ENCODE results near the gene PSMD1.
A peak's percentile ranks its signal among the peaks of the same experiment; 100 is the strongest.

PSMD1 gene

DNA sequence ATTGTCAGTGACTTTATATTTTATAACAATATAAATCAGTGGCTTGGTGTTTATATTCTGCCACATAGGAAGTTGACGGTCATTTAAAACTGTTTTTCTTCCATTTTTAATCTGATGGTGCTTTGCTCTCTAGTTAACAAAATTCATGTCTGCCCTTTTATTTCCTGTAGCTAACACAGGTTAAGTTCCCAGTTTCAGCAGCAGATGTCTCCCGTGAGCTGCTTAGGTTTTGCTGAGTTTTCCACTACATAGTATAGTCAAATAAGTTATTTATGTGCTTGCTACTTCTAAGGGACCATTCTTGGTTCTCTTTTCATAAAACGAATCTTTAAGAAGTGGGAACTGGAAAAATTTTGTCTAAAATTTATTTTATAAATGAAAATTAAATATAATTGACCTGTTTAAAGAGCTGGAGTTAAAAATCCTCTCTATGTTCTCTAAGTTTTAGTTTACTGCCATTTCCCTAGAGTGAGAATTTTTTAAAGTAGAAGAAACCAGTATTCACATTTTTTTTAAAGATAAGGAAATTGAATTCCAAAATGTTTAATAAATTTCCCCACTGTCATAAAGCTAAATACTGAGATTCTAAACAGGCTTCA, 47.5 kb downstream of the PSMD1 start:
- Histone ChIP-seq H3K27me3 (ENCODE audit: insufficient read depth, low read depth) (no peaks in the 10 kb centered on the region), H3K9ac (no peak overlapping the region), H2AFZ (ENCODE audit: low read depth) (no peak overlapping the region), H3K4me3 (IDR thresholded peaks at IDR 0.05; ENCODE audit: insufficient read depth, low read depth, low read length) (no peak overlapping the region), H3K4me2 (no peak overlapping the region), H3K4me1 (ENCODE audit: low read depth, poor library complexity, severe bottlenecking) (peaks cover 24% of the 10 kb centered on the region), H3K79me2 (ENCODE audit: insufficient read depth, low read depth) (peaks cover 15% of the 10 kb centered on the region; the same call in 1 of the 2 replicates), H3K36me3 (ENCODE audit: insufficient read depth) (no peaks in the 10 kb centered on the region), H4K20me1 (ENCODE audit: insufficient read depth) (no peaks in the 10 kb centered on the region; the same call in 1 of the 2 replicates), H3K27ac (peak overlapping the region; percentile 12; the same call in 1 of the 2 replicates)
- TF ChIP-seq, protein P1, sequence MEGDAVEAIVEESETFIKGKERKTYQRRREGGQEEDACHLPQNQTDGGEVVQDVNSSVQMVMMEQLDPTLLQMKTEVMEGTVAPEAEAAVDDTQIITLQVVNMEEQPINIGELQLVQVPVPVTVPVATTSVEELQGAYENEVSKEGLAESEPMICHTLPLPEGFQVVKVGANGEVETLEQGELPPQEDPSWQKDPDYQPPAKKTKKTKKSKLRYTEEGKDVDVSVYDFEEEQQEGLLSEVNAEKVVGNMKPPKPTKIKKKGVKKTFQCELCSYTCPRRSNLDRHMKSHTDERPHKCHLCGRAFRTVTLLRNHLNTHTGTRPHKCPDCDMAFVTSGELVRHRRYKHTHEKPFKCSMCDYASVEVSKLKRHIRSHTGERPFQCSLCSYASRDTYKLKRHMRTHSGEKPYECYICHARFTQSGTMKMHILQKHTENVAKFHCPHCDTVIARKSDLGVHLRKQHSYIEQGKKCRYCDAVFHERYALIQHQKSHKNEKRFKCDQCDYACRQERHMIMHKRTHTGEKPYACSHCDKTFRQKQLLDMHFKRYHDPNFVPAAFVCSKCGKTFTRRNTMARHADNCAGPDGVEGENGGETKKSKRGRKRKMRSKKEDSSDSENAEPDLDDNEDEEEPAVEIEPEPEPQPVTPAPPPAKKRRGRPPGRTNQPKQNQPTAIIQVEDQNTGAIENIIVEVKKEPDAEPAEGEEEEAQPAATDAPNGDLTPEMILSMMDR (conservative IDR thresholded peaks at IDR 0.05; ENCODE audit: low read depth, low read length) = peak; percentile 71

DNA sequence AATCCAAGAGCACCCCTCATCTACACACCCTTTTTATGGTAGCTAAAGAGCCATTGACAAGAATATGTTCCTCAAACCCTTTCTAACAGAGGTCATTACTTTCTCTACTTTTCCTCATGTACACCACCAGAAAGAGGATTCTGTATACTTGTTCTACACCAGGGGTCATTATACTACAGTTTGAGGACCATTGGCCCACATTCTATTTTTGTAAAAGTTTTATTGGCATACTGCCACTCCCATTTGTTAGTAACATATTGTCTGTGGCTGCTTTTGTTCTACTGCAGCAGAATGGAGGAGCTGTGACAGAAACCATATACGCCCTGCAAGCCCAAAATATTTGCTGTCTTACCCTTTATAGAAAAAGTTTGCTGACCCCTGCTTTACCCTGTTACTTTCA, 53.9 kb downstream of the PSMD1 start:
- H4K20me1 ChIP-seq (ENCODE audit: insufficient read depth) = no peaks in the 10 kb centered on the region
- no peaks in the 10 kb centered on the region for H3K27me3 ChIP-seq (ENCODE audit: insufficient read depth, low read depth)
- no peak overlapping the region for H3K4me2 ChIP-seq
- no peak overlapping the region for H2AFZ ChIP-seq (ENCODE audit: low read depth)
- H3K4me1 ChIP-seq (ENCODE audit: low read depth, poor library complexity, severe bottlenecking) = peaks cover 22% of the 10 kb centered on the region
- H3K27ac ChIP-seq = no peak overlapping the region
- H3K4me3 ChIP-seq (IDR thresholded peaks at IDR 0.05; ENCODE audit: insufficient read depth, low read depth, low read length) = no peak overlapping the region
- TF ChIP-seq, protein P1 (conservative IDR thresholded peaks at IDR 0.05; ENCODE audit: low read depth, low read length) = no peak
- no peak overlapping the region for H3K9ac ChIP-seq
- no peaks in the 10 kb centered on the region for H3K36me3 ChIP-seq (ENCODE audit: insufficient read depth)
- H3K79me2 ChIP-seq (ENCODE audit: insufficient read depth, low read depth) = peaks cover 5% of the 10 kb centered on the region; the same call in 1 of the 2 replicates

DNA sequence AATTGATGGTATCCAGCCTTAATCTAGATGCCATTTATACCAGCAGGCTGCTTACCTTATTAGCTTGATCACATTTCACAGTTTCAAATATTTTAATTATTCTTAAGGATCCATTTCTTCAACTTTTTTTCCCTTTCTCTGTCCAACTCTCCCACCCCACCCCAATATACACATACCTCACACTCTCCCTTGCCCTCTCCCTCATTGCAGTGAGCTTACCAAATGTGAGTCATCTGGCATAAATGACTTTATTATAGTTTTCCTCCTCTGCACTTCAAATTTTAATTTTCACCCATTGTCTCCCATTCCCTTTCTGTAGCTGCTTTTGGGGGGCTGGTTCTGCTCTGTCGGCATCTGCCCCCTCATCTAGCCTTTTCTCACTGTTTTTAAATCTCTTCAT, 55.3 kb downstream of the PSMD1 start:
- Histone ChIP-seq H3K79me2 (ENCODE audit: insufficient read depth, low read depth) (no peaks in the 10 kb centered on the region; the same call in 1 of the 2 replicates), H3K27me3 (ENCODE audit: insufficient read depth, low read depth) (no peaks in the 10 kb centered on the region), H3K9ac (no peak overlapping the region), H3K4me2 (no peak overlapping the region), H3K4me3 (IDR thresholded peaks at IDR 0.05; ENCODE audit: insufficient read depth, low read depth, low read length) (no peak overlapping the region), H3K4me1 (ENCODE audit: low read depth, poor library complexity, severe bottlenecking) (peaks cover 21% of the 10 kb centered on the region), H3K36me3 (ENCODE audit: insufficient read depth) (no peaks in the 10 kb centered on the region), H4K20me1 (ENCODE audit: insufficient read depth) (no peaks in the 10 kb centered on the region), H3K27ac (no peak overlapping the region), H2AFZ (ENCODE audit: low read depth) (no peak overlapping the region)
- TF ChIP-seq, protein P1 (conservative IDR thresholded peaks at IDR 0.05; ENCODE audit: low read depth, low read length) = no peak

DNA sequence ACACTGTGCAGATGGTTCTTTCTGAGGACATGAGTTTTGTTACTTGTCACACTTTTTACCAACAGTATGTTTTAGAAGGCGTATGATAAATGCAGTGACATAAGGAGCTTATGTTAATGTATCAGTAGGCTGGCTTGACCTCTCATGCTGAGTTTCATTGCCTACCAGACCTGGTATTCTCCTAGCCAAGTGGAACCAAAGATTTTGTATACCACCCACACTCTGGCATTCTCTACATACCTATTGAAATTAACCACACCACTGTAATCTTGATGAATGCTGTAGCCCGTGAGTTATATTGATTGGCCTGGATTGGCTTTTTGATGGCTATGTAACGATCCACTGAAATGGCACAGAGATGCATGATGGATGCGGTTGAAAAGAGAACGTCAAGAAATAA, 56.8 kb downstream of the PSMD1 start:
- H3K4me2 ChIP-seq = no peak overlapping the region
- peaks cover 36% of the 10 kb centered on the region for H3K4me1 ChIP-seq (ENCODE audit: low read depth, poor library complexity, severe bottlenecking)
- no peaks in the 10 kb centered on the region for H4K20me1 ChIP-seq (ENCODE audit: insufficient read depth)
- no peaks in the 10 kb centered on the region for H3K27me3 ChIP-seq (ENCODE audit: insufficient read depth, low read depth)
- TF ChIP-seq, protein P1 (conservative IDR thresholded peaks at IDR 0.05; ENCODE audit: low read depth, low read length) = no peak
- H3K27ac ChIP-seq = no peak overlapping the region
- H3K9ac ChIP-seq = no peak overlapping the region
- no peak overlapping the region for H2AFZ ChIP-seq (ENCODE audit: low read depth)
- no peaks in the 10 kb centered on the region; the same call in 1 of the 2 replicates for H3K79me2 ChIP-seq (ENCODE audit: insufficient read depth, low read depth)
- no peaks in the 10 kb centered on the region for H3K36me3 ChIP-seq (ENCODE audit: insufficient read depth)
- H3K4me3 ChIP-seq (IDR thresholded peaks at IDR 0.05; ENCODE audit: insufficient read depth, low read depth, low read length) = no peak overlapping the region

Measured in KMS-11 (cell line).